ENCODE data around the gene P2RX1.

DNA sequence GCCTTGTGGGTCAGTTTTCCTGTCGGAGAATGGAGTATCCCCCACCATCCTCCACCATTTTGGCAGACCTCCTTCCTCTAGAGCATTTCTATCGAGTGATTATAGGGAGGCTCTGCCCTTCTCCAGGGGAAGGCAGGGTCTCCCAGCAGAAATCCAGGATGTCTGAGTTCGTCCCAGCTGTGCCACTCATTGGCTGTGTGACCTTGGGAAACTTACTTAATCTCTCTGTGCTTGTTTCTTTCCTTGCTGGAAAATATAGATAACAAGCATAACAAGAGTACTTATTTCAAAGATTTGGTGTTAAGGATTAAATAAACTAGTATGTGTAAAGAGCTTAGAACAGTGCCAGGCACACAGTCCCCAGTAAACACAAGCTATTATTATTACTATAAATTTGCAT, 33.2 kb upstream of the P2RX1 start:
- no peak for TF ChIP-seq EZH2phosphoT487 (IDR thresholded peaks at IDR 0.05; ENCODE audit: borderline replicate concordance, low read length)
- TF ChIP-seq, protein P1, sequence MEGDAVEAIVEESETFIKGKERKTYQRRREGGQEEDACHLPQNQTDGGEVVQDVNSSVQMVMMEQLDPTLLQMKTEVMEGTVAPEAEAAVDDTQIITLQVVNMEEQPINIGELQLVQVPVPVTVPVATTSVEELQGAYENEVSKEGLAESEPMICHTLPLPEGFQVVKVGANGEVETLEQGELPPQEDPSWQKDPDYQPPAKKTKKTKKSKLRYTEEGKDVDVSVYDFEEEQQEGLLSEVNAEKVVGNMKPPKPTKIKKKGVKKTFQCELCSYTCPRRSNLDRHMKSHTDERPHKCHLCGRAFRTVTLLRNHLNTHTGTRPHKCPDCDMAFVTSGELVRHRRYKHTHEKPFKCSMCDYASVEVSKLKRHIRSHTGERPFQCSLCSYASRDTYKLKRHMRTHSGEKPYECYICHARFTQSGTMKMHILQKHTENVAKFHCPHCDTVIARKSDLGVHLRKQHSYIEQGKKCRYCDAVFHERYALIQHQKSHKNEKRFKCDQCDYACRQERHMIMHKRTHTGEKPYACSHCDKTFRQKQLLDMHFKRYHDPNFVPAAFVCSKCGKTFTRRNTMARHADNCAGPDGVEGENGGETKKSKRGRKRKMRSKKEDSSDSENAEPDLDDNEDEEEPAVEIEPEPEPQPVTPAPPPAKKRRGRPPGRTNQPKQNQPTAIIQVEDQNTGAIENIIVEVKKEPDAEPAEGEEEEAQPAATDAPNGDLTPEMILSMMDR (IDR thresholded peaks at IDR 0.05; ENCODE audit: low read depth, low read length, poor library complexity, severe bottlenecking) = no peak

All from DOHH2 (cell line).